Measurements from ENCODE around the gene LIPC.

The LIPC gene

GRCh38 chr15:58530056-58530590 is 98.3 kb downstream of the LIPC start:
- no peaks in the 10 kb centered on the region for H3K36me3 ChIP-seq (ENCODE audit: insufficient read depth, low read length)
- peaks cover 7% of the 10 kb centered on the region for H3K4me1 ChIP-seq (ENCODE audit: insufficient read depth, low read length)
- no peaks in the 10 kb centered on the region for H3K27me3 ChIP-seq (ENCODE audit: insufficient read depth, low read length)
- H2AFZ ChIP-seq (ENCODE audit: low read depth, low read length) = no peak overlapping the region
- no peaks in the 10 kb centered on the region for H3K9me3 ChIP-seq (ENCODE audit: low read length)
- no peak overlapping the region for H3K4me3 ChIP-seq (ENCODE audit: low read length)

DNA sequence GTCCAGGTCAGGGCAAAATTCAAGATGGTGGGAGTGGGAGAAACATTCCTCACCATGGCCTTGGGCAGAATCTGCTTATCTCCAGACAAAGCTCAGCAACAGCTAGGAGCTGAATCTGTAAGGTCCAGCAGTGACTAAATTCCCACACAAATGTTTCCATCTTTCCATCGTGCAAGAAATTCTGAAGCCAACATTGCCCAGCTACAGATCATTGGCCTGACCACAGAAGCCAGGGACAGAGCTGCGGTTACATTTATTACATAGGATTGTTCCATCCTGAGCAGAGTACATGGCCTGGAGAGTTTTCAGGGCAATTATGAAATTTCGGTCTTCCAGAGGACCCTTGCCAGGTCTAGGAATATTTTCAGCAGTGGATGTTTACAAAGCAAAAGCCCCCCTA is 100.3 kb downstream of the LIPC start:
- Histone ChIP-seq H3K4me3 (ENCODE audit: low read length) (no peak overlapping the region), H3K27me3 (ENCODE audit: insufficient read depth, low read length) (no peaks in the 10 kb centered on the region), H2AFZ (ENCODE audit: low read depth, low read length) (no peak overlapping the region), H3K36me3 (ENCODE audit: insufficient read depth, low read length) (no peaks in the 10 kb centered on the region), H3K4me1 (ENCODE audit: insufficient read depth, low read length) (peaks cover 13% of the 10 kb centered on the region), H3K9me3 (ENCODE audit: low read length) (no peaks in the 10 kb centered on the region)

DNA sequence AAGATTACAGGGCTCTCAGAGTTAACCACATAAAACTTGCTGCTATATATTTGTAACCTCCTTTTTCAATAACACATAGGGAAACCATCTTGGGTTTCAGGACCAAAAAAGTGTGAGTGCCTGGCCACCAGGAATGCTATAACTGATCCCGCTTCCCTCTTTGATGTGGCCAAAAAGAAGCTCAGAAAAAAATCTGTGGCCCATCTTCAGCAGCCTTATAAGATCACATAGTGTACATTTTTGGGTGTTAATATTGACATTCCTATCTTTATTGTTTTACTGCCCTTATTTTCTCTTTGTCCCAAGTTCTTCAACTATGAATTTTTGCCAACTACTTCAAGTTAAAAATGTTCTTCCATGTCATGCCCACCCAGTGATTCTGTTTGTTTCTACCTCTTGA is 102.8 kb downstream of the LIPC start:
- no peaks in the 10 kb centered on the region for H3K9me3 ChIP-seq (ENCODE audit: low read length)
- no peak overlapping the region for H2AFZ ChIP-seq (ENCODE audit: low read depth, low read length)
- peaks cover 23% of the 10 kb centered on the region for H3K4me1 ChIP-seq (ENCODE audit: insufficient read depth, low read length)
- no peaks in the 10 kb centered on the region for H3K36me3 ChIP-seq (ENCODE audit: insufficient read depth, low read length)
- H3K27me3 ChIP-seq (ENCODE audit: insufficient read depth, low read length) = no peaks in the 10 kb centered on the region
- no peak overlapping the region for H3K4me3 ChIP-seq (ENCODE audit: low read length)

- H2AFZ ChIP-seq (ENCODE audit: low read depth, low read length) = no peak overlapping the region
- peaks cover 23% of the 10 kb centered on the region for H3K4me1 ChIP-seq (ENCODE audit: insufficient read depth, low read length)
- no peak overlapping the region for H3K4me3 ChIP-seq (ENCODE audit: low read length)
- H3K27me3 ChIP-seq (ENCODE audit: insufficient read depth, low read length) = no peaks in the 10 kb centered on the region
- H3K9me3 ChIP-seq (ENCODE audit: low read length) = no peaks in the 10 kb centered on the region
- H3K36me3 ChIP-seq (ENCODE audit: insufficient read depth, low read length) = no peaks in the 10 kb centered on the region
Measured at GRCh38 chr15:58535337-58535736, 103.5 kb downstream of the LIPC start.

DNA sequence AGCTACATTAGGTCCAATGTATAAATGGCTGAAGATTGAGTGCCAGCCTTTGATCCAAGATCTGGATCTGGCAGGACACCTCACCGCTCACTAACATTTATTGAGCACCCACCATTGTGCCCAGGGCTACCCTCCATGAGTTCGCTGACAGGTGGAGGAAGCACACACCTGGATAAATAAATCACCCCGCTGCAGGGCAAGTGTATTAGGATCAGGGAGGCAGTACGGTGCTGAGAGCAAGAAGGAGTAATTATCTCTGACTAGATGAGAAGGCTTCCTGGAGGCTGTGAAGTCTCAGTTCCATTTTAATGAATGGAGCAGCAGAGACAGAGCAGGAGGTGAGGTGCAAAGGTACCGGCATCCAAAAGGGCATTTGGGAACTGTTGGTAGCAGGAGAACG is 104.1 kb downstream of the LIPC start:
- H2AFZ ChIP-seq (ENCODE audit: low read depth, low read length) = no peak overlapping the region
- H3K36me3 ChIP-seq (ENCODE audit: insufficient read depth, low read length) = no peaks in the 10 kb centered on the region
- no peaks in the 10 kb centered on the region for H3K9me3 ChIP-seq (ENCODE audit: low read length)
- no peaks in the 10 kb centered on the region for H3K27me3 ChIP-seq (ENCODE audit: insufficient read depth, low read length)
- no peak overlapping the region for H3K4me3 ChIP-seq (ENCODE audit: low read length)
- H3K4me1 ChIP-seq (ENCODE audit: insufficient read depth, low read length) = peaks cover 23% of the 10 kb centered on the region

- no peaks in the 10 kb centered on the region for H3K36me3 ChIP-seq (ENCODE audit: insufficient read depth, low read length)
- H3K27me3 ChIP-seq (ENCODE audit: insufficient read depth, low read length) = no peaks in the 10 kb centered on the region
- H3K4me1 ChIP-seq (ENCODE audit: insufficient read depth, low read length) = peaks cover 23% of the 10 kb centered on the region
- H3K9me3 ChIP-seq (ENCODE audit: low read length) = no peaks in the 10 kb centered on the region
- no peak overlapping the region for H2AFZ ChIP-seq (ENCODE audit: low read depth, low read length)
- no peak overlapping the region for H3K4me3 ChIP-seq (ENCODE audit: low read length)
Measured at GRCh38 chr15:58536414-58536813, 104.6 kb downstream of the LIPC start.

- Histone ChIP-seq H3K36me3 (ENCODE audit: insufficient read depth, low read length) (no peaks in the 10 kb centered on the region), H2AFZ (ENCODE audit: low read depth, low read length) (no peak overlapping the region), H3K27me3 (ENCODE audit: insufficient read depth, low read length) (peaks cover 2% of the 10 kb centered on the region), H3K4me1 (ENCODE audit: insufficient read depth, low read length) (peaks cover 23% of the 10 kb centered on the region), H3K4me3 (ENCODE audit: low read length) (no peak overlapping the region), H3K9me3 (ENCODE audit: low read length) (no peaks in the 10 kb centered on the region)
Measured at GRCh38 chr15:58537033-58537432, 105.2 kb downstream of the LIPC start.

DNA sequence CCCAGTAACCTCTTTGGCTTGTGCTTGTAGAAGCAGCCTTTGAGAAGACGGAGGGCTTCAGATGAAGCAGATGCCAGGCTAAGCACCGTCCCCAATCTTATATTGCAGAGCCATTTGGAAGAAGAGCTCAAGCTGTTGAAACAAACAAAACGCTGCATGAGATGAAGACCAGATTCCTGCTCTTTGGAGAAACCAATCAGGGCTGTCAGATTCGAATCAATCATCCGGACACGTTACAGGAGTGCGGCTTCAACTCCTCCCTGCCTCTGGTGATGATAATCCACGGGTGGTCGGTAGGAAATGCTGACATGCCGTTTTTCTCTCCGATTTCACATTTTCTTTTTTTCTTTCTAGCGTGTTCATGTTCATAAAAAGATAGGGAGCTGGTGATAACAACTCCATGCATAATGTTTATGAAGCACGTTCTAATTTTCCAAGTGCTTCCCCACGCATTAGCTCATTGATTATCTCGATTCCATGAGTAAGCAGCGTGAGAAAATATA is 106.5 kb downstream of the LIPC start:
- no peak overlapping the region for H2AFZ ChIP-seq (ENCODE audit: low read depth, low read length)
- no peaks in the 10 kb centered on the region for H3K9me3 ChIP-seq (ENCODE audit: low read length)
- no peaks in the 10 kb centered on the region for H3K36me3 ChIP-seq (ENCODE audit: insufficient read depth, low read length)
- H3K4me3 ChIP-seq (ENCODE audit: low read length) = no peak overlapping the region
- peaks cover 2% of the 10 kb centered on the region for H3K27me3 ChIP-seq (ENCODE audit: insufficient read depth, low read length)
- peaks cover 23% of the 10 kb centered on the region for H3K4me1 ChIP-seq (ENCODE audit: insufficient read depth, low read length)

DNA sequence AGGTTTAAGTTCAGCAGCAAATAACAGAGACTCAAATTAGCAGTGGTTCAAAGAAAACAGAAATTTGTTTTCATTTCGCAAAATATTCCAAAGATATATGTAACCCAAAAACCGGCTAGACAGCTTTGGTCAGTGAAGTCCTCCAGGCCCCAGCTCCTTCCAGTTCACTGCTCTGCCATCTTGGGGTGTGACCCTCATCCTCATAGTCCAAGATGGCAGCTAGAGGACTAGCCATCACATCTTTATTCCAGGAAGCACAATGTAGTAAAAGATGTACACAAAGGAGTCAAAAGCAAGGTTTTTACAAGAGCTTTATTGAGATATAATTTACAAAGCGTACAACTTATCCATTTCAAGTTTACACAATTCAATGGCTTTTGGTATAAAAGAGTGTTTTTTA is 107.1 kb downstream of the LIPC start:
- peaks cover 23% of the 10 kb centered on the region for H3K4me1 ChIP-seq (ENCODE audit: insufficient read depth, low read length)
- no peaks in the 10 kb centered on the region for H3K9me3 ChIP-seq (ENCODE audit: low read length)
- no peaks in the 10 kb centered on the region for H3K36me3 ChIP-seq (ENCODE audit: insufficient read depth, low read length)
- no peak overlapping the region for H3K4me3 ChIP-seq (ENCODE audit: low read length)
- no peak overlapping the region for H2AFZ ChIP-seq (ENCODE audit: low read depth, low read length)
- H3K27me3 ChIP-seq (ENCODE audit: insufficient read depth, low read length) = peaks cover 2% of the 10 kb centered on the region

DNA sequence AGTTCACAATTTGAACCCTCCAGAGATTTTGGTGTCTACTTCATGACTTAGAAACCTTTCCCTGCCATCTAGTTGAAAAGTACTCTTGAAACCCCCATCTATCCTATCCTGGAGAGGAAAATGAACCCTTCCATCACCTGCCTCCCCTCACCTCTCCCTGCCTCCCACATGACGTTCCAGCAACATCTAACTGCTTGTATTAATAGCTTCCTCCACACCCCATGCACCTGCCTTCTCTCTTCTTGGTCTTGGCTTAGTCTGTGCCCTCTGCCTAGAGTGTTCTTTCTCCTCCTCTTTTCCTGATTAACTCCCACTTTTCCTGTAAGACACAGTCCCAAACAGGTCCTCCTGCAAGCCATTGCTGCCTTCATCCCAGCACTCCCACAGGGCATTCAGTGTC is 107.8 kb downstream of the LIPC start:
- Histone ChIP-seq H2AFZ (ENCODE audit: low read depth, low read length) (no peak overlapping the region), H3K27me3 (ENCODE audit: insufficient read depth, low read length) (peaks cover 2% of the 10 kb centered on the region), H3K4me3 (ENCODE audit: low read length) (no peak overlapping the region), H3K36me3 (ENCODE audit: insufficient read depth, low read length) (no peaks in the 10 kb centered on the region), H3K9me3 (ENCODE audit: low read length) (no peaks in the 10 kb centered on the region), H3K4me1 (ENCODE audit: insufficient read depth, low read length) (peaks cover 20% of the 10 kb centered on the region)

DNA sequence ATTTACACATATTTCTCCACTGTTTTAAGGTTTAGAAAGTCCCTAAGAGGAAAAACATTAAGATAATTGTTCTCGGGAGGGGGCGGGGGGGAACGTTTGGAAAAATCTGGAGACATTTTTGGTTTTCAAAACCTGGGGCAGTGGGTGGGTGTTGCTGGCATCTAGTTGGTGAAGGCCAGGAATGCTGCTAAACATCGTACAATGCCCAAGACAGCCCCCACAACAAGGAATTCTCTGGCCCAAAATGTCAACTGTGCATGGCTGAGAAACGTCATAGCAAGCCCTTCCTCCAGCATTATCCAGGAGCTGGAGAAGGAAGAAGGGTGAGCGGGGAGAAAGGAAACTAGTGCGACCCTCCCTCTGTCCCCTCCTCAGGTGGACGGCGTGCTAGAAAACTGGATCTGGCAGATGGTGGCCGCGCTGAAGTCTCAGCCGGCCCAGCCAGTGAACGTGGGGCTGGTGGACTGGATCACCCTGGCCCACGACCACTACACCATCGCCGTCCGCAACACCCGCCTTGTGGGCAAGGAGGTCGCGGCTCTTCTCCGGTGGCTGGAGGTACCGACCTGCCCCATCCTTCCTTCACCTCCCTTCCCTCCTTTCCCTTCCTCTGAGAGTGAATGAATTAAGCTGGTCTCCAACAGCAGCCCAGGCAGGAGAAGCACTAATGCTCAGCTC is 109.8 kb downstream of the LIPC start:
- Histone ChIP-seq H3K9me3 (ENCODE audit: low read length) (no peaks in the 10 kb centered on the region), H3K4me3 (ENCODE audit: low read length) (no peak overlapping the region), H3K36me3 (ENCODE audit: insufficient read depth, low read length) (no peaks in the 10 kb centered on the region), H2AFZ (ENCODE audit: low read depth, low read length) (no peak overlapping the region), H3K4me1 (ENCODE audit: insufficient read depth, low read length) (peaks cover 14% of the 10 kb centered on the region), H3K27me3 (ENCODE audit: insufficient read depth, low read length) (peaks cover 2% of the 10 kb centered on the region)

GRCh38 chr15:58543664-58544335 is 112.0 kb downstream of the LIPC start:
- Histone ChIP-seq H2AFZ (ENCODE audit: low read depth, low read length) (no peak overlapping the region), H3K36me3 (ENCODE audit: insufficient read depth, low read length) (no peaks in the 10 kb centered on the region), H3K9me3 (ENCODE audit: low read length) (no peaks in the 10 kb centered on the region), H3K4me1 (ENCODE audit: insufficient read depth, low read length) (no peaks in the 10 kb centered on the region), H3K27me3 (ENCODE audit: insufficient read depth, low read length) (peaks cover 2% of the 10 kb centered on the region), H3K4me3 (ENCODE audit: low read length) (no peak overlapping the region)

DNA sequence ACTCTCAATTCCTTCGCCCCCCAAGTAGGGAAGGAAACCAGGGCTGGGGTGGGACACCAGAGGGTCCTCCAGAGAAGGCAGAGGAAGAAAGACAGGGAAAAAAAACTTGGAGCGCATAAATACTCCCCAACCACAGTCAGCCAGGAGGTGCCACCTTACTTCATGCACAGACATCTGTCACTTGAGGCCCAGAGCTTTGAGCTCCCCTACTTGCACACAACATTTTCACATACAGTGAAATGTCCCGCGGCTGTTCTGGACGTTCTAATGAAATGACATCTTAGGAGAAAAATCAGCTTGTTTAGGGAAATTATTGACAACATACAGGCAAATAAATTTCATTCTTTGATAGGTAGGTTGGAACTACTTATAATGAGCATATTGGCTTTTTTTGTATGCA is 113.0 kb downstream of the LIPC start:
- Histone ChIP-seq H3K4me3 (ENCODE audit: low read length) (no peak overlapping the region), H3K4me1 (ENCODE audit: insufficient read depth, low read length) (no peaks in the 10 kb centered on the region), H3K27me3 (ENCODE audit: insufficient read depth, low read length) (peaks cover 2% of the 10 kb centered on the region), H3K36me3 (ENCODE audit: insufficient read depth, low read length) (no peaks in the 10 kb centered on the region), H3K9me3 (ENCODE audit: low read length) (no peaks in the 10 kb centered on the region), H2AFZ (ENCODE audit: low read depth, low read length) (no peak overlapping the region)

All from neuron (in vitro differentiated cells).